ENCODE measurements around the gene DBF4. TPM values are rescaled to one million over a fixed set of nuclear protein-coding genes. Genes with fewer than 3 reads are reported as not detected.

Gene DBF4
- total RNA-seq, 1 donor = 12.7 TPM

- H3K4me1 ChIP-seq (ENCODE audit: insufficient read depth, low read length) = no peaks in the 10 kb centered on the region
- no peaks in the 10 kb centered on the region for H3K36me3 ChIP-seq (ENCODE audit: insufficient read depth, low read length)
- no peak overlapping the region for H3K27ac ChIP-seq (ENCODE audit: low read depth, low read length)
- no peaks in the 10 kb centered on the region for H3K79me2 ChIP-seq (ENCODE audit: insufficient read depth, low read length)
- no peak overlapping the region for H3K4me2 ChIP-seq (ENCODE audit: insufficient read depth, low read length)
- TF ChIP-seq CTCF (IDR thresholded peaks at IDR 0.05; ENCODE audit: extremely low read depth, low read depth, low read length) = no peak
- DNase-seq (ENCODE audit: insufficient read length, low spot score, missing footprints) = no peak
- H2AFZ ChIP-seq (ENCODE audit: low read length) = no peak overlapping the region
- no peaks in the 10 kb centered on the region for H3K9me3 ChIP-seq (ENCODE audit: low read depth, low read length)
- no peaks in the 10 kb centered on the region for H3K27me3 ChIP-seq (ENCODE audit: insufficient read depth, low read length)
- H4K20me1 ChIP-seq (ENCODE audit: insufficient read depth, low read length) = no peaks in the 10 kb centered on the region
- H3K4me3 ChIP-seq (ENCODE audit: insufficient read depth, low read length) = no peak overlapping the region
These were observed 72.1 kb downstream of the DBF4 start for GRCh38 chr7:87948371-87948770.

Other genes starting within 250 kb of the DBF4 start
- gene RUNDC3B, start 248.1 kb upstream of the DBF4 start, total RNA-seq = under 0.01 and 0.29 TPM in 2 replicates
- gene SLC25A40, start 133 bp upstream of the DBF4 start, total RNA-seq = 11.2 and 11.6 TPM in 2 replicates
- 0.36 and 0.59 TPM in 2 replicates for gene ADAM22, start 57.8 kb downstream of the DBF4 start, total RNA-seq